GM12892 (cell line): Measurements from ENCODE around the gene NHS.

Experiments used
- POLR2A ChIP-seq: IDR thresholded peaks from 2 replicates; pipeline ENCODE4 v1.6.1; 2011; ENCODE audit warnings: low read depth, low read length, control low read depth
- POLR2AphosphoS5 ChIP-seq: IDR thresholded peaks from 2 replicates; pipeline ENCODE4 v1.6.1; 2011; ENCODE audit warnings: low read depth, low read length, control low read depth
- TAF1 ChIP-seq: IDR thresholded peaks from 2 replicates; pipeline ENCODE4 v1.6.1; 2011; ENCODE audit warnings: low read depth, mild to moderate bottlenecking, control low read depth, low read length, borderline replicate concordance

GRCh38 chrX:17627026-17627425 lies 252.0 kb downstream of the NHS start:
- TF ChIP-seq POLR2A, result no peak
- no peak for TF ChIP-seq POLR2AphosphoS5
- no peak for TF ChIP-seq TAF1
